H9 (cell line): Measurements from ENCODE around the gene CAMK2N1. TPM values are rescaled to one million over a fixed set of nuclear protein-coding genes. Genes with fewer than 3 reads are reported as not detected.

Experiments
- DNase-seq: peaks from one replicate; pipeline ENCODE4 v3.0.0-alpha.2; 2017
- H2AFZ ChIP-seq: one replicate; pipeline ENCODE4 v1.6.1; 2013; ENCODE audit warnings: mild to moderate bottlenecking, low read length, control low read depth, moderate library complexity
- H2AK5ac ChIP-seq: 2 replicates; pipeline ENCODE4 v1.6.1; 2013; ENCODE audit warnings: low read length, control low read depth, mixed read lengths; ENCODE audit not compliant: insufficient read length
- H2BK120ac ChIP-seq: one replicate; pipeline ENCODE4 v1.6.1; 2013; ENCODE audit warnings: low read depth, mild to moderate bottlenecking, low read length, control low read depth, inconsistent platforms; ENCODE audit not compliant: poor library complexity, severe bottlenecking
- H2BK12ac ChIP-seq: 2 replicates; pipeline ENCODE4 v1.6.1; 2013; ENCODE audit warnings: low read length, control low read depth, mixed read lengths, low read depth; ENCODE audit not compliant: insufficient read length
- H2BK15ac ChIP-seq: 2 replicates; pipeline ENCODE4 v1.6.1; 2013; ENCODE audit warnings: low read depth, low read length, control low read depth
- H2BK20ac ChIP-seq: one replicate; pipeline ENCODE4 v1.6.1; 2013; ENCODE audit warnings: low read depth, mild to moderate bottlenecking, low read length, control low read depth, inconsistent platforms; ENCODE audit not compliant: poor library complexity, severe bottlenecking
- H2BK5ac ChIP-seq: 2 replicates; pipeline ENCODE4 v1.6.1; 2013; ENCODE audit warnings: low read length, control low read depth, mixed read lengths; ENCODE audit not compliant: insufficient read length
- H3K14ac ChIP-seq: 2 replicates; pipeline ENCODE4 v1.6.1; 2013; ENCODE audit warnings: low read length, control low read depth; ENCODE audit not compliant: insufficient read depth
- H3K18ac ChIP-seq: 2 replicates; pipeline ENCODE4 v1.6.1; 2013; ENCODE audit warnings: low read depth, mild to moderate bottlenecking, mixed read lengths, low read length, control low read depth; ENCODE audit not compliant: insufficient read length
- H3K23ac ChIP-seq: 2 replicates; pipeline ENCODE4 v1.6.1; 2013; ENCODE audit warnings: low read length, control low read depth, mixed read lengths, low read depth; ENCODE audit not compliant: insufficient read length
- H3K23me2 ChIP-seq: 2 replicates; pipeline ENCODE4 v1.6.1; 2013; ENCODE audit warnings: low read depth, mild to moderate bottlenecking, mixed read lengths, low read length, control low read depth; ENCODE audit not compliant: insufficient read length, poor library complexity, severe bottlenecking
- H3K27ac ChIP-seq: 2 replicates; pipeline ENCODE4 v1.5.1; 2013; ENCODE audit warnings: low read length, control low read depth, mixed read lengths, low read depth; ENCODE audit not compliant: insufficient read length
- H3K27me3 ChIP-seq: 2 replicates; pipeline ENCODE4 v1.6.1; 2013; ENCODE audit warnings: low read length, control low read depth, inconsistent platforms; ENCODE audit not compliant: insufficient read depth
- H3K4ac ChIP-seq: 2 replicates; pipeline ENCODE4 v1.6.1; 2013; ENCODE audit warnings: low read depth, mild to moderate bottlenecking, control low read depth, inconsistent platforms, low read length, moderate library complexity
- H3K4me1 ChIP-seq: 2 replicates; pipeline ENCODE4 v1.6.1; 2013; ENCODE audit warnings: low read length, control low read depth, inconsistent platforms; ENCODE audit not compliant: insufficient read depth
- H3K4me2 ChIP-seq: 2 replicates; pipeline ENCODE4 v1.6.1; 2013; ENCODE audit warnings: low read length, control low read depth, mixed read lengths; ENCODE audit not compliant: insufficient read length, insufficient read depth
- H3K56ac ChIP-seq: 2 replicates; pipeline ENCODE4 v1.6.1; 2013; ENCODE audit warnings: low read depth, mild to moderate bottlenecking, mixed read lengths, low read length, control low read depth; ENCODE audit not compliant: insufficient read length
- H3K79me1 ChIP-seq: 2 replicates; pipeline ENCODE4 v1.6.1; 2013; ENCODE audit warnings: low read depth, mild to moderate bottlenecking, moderate library complexity, low read length, control low read depth, inconsistent platforms; ENCODE audit not compliant: insufficient read depth, poor library complexity, severe bottlenecking
- H3K79me2 ChIP-seq: 2 replicates; pipeline ENCODE4 v1.6.1; 2013; ENCODE audit warnings: low read length, control low read depth, inconsistent platforms; ENCODE audit not compliant: insufficient read depth
- H3K9ac ChIP-seq: 2 replicates; pipeline ENCODE4 v1.6.1; 2013; ENCODE audit warnings: low read length, control low read depth, mixed read lengths; ENCODE audit not compliant: insufficient read length; ENCODE audit errors: extremely low read depth
- H3K9me3 ChIP-seq: one replicate; pipeline ENCODE4 v1.6.1; 2013; ENCODE audit warnings: low read depth, low read length, inconsistent platforms; ENCODE audit not compliant: control insufficient read depth
- H3T11ph ChIP-seq: one replicate; pipeline ENCODE4 v1.6.1; 2013; ENCODE audit warnings: mild to moderate bottlenecking, low read length, control low read depth, inconsistent platforms
- H4K20me1 ChIP-seq: one replicate; pipeline ENCODE4 v1.6.1; 2013; ENCODE audit not compliant: control insufficient read depth, insufficient read length, insufficient read depth
- H4K5ac ChIP-seq: 2 replicates; pipeline ENCODE4 v1.6.1; 2013; ENCODE audit warnings: low read depth, mild to moderate bottlenecking, mixed read lengths, low read length, control low read depth; ENCODE audit not compliant: insufficient read length
- H4K8ac ChIP-seq: replicated peaks from 2 replicates; pipeline ENCODE4 v1.6.1; 2013; ENCODE audit warnings: low read length, control low read depth, mixed read lengths, low read depth; ENCODE audit not compliant: insufficient read length
- H4K91ac ChIP-seq: 2 replicates; pipeline ENCODE4 v1.6.1; 2013; ENCODE audit warnings: low read depth, mild to moderate bottlenecking, moderate library complexity, mixed read lengths, low read length, control low read depth; ENCODE audit not compliant: insufficient read length
- H3K27ac Mint-ChIP-seq, 3 experiments: 2 replicates in 2 of 3; 3 replicates in 1 of 3; pipeline ENCODE4 v1.8.0; 2020 to 2021; ENCODE audit warnings: mixed read lengths in 3 of 3, mild to moderate bottlenecking in 1 of 3, moderate library complexity in 1 of 3
- H3K27me3 Mint-ChIP-seq: 2 replicates; pipeline ENCODE4 v1.8.0; 2021; ENCODE audit warnings: low read depth, mild to moderate bottlenecking, moderate library complexity, mixed read lengths
- H3K36me3 Mint-ChIP-seq, 3 experiments: 2 replicates in 2 of 3; 3 replicates in 1 of 3; pipeline ENCODE4 v1.8.0; 2020 to 2021; ENCODE audit warnings: low read depth in 3 of 3, mixed read lengths in 3 of 3; ENCODE audit not compliant: insufficient read depth in 1 of 3
- H3K4me1 Mint-ChIP-seq, 2 experiments: 2 replicates each; pipeline ENCODE4 v1.8.0; 2020; ENCODE audit warnings: mixed read lengths in 2 of 2
- H3K4me3 Mint-ChIP-seq, 2 experiments: 2 replicates in 1 of 2; 3 replicates in 1 of 2; pipeline ENCODE4 v1.8.0; 2020 to 2021; ENCODE audit warnings: mild to moderate bottlenecking in 2 of 2, mixed read lengths in 2 of 2, moderate library complexity in 1 of 2
- H3K9me3 Mint-ChIP-seq, 2 experiments: 2 replicates in 1 of 2; 3 replicates in 1 of 2; pipeline ENCODE4 v1.8.0; 2020; ENCODE audit warnings: mild to moderate bottlenecking in 2 of 2, mixed read lengths in 2 of 2, moderate library complexity in 1 of 2
- WGBS: extraction: QIAGEN DNeasy Blood & Tissue Kit; methylation state at CpG from one replicate; pipeline ENCODE4 v1.1.7; 2013; ENCODE audit warnings: missing lambda C conversion rate, low lambda C conversion rate, mixed read lengths; ENCODE audit not compliant: insufficient read length; ENCODE audit errors: extremely low coverage; 5-methylcytosine and 5-hydroxymethylcytosine counted together
- total RNA-seq: library from RNA; stranded (reverse); gene quantifications from 2 replicates; pipeline ENCODE4 v1.2.1, GENCODE V29; 2021
- TF ChIP-seq, protein P1 (sequence below): fragments of 200-600 bp; sonication (generic); conservative IDR thresholded peaks from 3 replicates; pipeline ENCODE4 v1.8.0; 2021; ENCODE audit warnings: antibody characterized with exemption, mild to moderate bottlenecking

The CAMK2N1 gene
- total RNA-seq, 1 experiment from 2014 or later = 1.2 TPM

DNA sequence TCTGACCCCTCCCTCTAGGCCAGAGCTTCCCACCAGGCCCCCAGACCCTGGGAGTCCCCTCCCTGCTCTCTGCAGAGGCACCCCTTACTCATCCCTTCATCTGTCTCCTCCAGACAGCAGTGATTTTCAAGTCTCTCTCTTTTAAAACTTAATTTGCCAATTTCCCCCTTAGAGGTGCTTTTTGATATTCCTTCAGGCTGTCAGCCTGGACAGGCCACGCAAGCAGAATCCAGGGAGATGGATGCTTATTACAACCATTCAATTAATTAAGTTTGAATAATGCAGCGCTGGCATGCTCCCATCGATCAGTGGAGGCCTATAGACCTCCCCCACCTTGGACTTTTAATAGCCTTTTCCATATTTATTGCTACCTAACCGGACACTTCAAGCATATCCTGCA is 6.2 kb downstream of the CAMK2N1 start:
- Histone ChIP-seq H4K8ac (no peak overlapping the region), H2BK15ac (no peak overlapping the region), H4K20me1 (no peaks in the 10 kb centered on the region), H3T11ph (no peak overlapping the region), H2AK5ac (no peak overlapping the region), H2AFZ (no peak overlapping the region), H3K56ac (no peak overlapping the region), H2BK12ac (no peak overlapping the region), H3K79me1 (no peaks in the 10 kb centered on the region), H3K18ac (no peak overlapping the region), H4K5ac (no peak overlapping the region), H3K4me2 (no peak overlapping the region), H3K9me3 (no peaks in the 10 kb centered on the region), H3K23me2 (peaks cover 13% of the 10 kb centered on the region), H3K27ac (no peak overlapping the region), H4K91ac (no peak overlapping the region), H3K4me1 (peaks cover 11% of the 10 kb centered on the region; the same call in 1 of the 2 replicates), H3K4ac (no peak overlapping the region), H3K23ac (no peak overlapping the region), H3K14ac (no peak overlapping the region), H3K27me3 (peaks cover 14% of the 10 kb centered on the region; the same call in 1 of the 2 replicates), H2BK120ac (no peak overlapping the region), H3K9ac (no peak overlapping the region), H2BK20ac (no peak overlapping the region), H3K79me2 (no peaks in the 10 kb centered on the region), H2BK5ac (no peak overlapping the region)
- H3K4me3 Mint-ChIP-seq = no peak overlapping the region
- no peak overlapping the region for H3K27ac Mint-ChIP-seq
- peaks cover 95% of the 10 kb centered on the region for H3K27me3 Mint-ChIP-seq
- WGBS = no CpG with 5 or more reads among the region's 4 CpGs
- TF ChIP-seq, protein P1, sequence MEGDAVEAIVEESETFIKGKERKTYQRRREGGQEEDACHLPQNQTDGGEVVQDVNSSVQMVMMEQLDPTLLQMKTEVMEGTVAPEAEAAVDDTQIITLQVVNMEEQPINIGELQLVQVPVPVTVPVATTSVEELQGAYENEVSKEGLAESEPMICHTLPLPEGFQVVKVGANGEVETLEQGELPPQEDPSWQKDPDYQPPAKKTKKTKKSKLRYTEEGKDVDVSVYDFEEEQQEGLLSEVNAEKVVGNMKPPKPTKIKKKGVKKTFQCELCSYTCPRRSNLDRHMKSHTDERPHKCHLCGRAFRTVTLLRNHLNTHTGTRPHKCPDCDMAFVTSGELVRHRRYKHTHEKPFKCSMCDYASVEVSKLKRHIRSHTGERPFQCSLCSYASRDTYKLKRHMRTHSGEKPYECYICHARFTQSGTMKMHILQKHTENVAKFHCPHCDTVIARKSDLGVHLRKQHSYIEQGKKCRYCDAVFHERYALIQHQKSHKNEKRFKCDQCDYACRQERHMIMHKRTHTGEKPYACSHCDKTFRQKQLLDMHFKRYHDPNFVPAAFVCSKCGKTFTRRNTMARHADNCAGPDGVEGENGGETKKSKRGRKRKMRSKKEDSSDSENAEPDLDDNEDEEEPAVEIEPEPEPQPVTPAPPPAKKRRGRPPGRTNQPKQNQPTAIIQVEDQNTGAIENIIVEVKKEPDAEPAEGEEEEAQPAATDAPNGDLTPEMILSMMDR = no peak
- no peaks in the 10 kb centered on the region; a peak in 1 of 5 replicates for H3K9me3 Mint-ChIP-seq
- DNase-seq = no peak
- no peaks in the 10 kb centered on the region for H3K36me3 Mint-ChIP-seq
- H3K4me1 Mint-ChIP-seq = peaks cover 25 to 53% of the 10 kb centered on the region in 2 experiments
